Activated naive CD8-positive, alpha-beta T cell treated with anti-CD3 and anti-CD28 coated beads, Interleukin-2, amount 10 ng/mL, durations not matched to agents 7 days and 5 days (primary cell): ENCODE measurements around the gene ALG1L2. TPM values are rescaled to one million over a fixed set of nuclear protein-coding genes. Genes with fewer than 3 reads are reported as not detected.

Experiments
- total RNA-seq, 2 experiments: library from RNA; stranded (reverse); gene quantifications; one replicate each; pipeline ENCODE4 v1.2.3, GENCODE V29; 2021

Gene ALG1L2
- total RNA-seq, 2 experiments from 2014 or later, result 1.8 to 2.7 TPM

Other genes with a start within 250 kb of the ALG1L2 start
- 10 to 100 TPM; 21.6 to 22.1 TPM for gene TMCC1, start 188.1 kb upstream of the ALG1L2 start, total RNA-seq
- not detected for gene TRH, start 107.1 kb upstream of the ALG1L2 start, total RNA-seq